Natural killer cell (primary cell): Measurements from ENCODE around the gene IL12RB2. TPM values are rescaled to one million over a fixed set of nuclear protein-coding genes. Genes with fewer than 3 reads are reported as not detected.
A peak's percentile ranks its signal among the peaks of the same experiment; 100 is the strongest.
"Not testable (repeated sequence)": the region's sequence is repeated elsewhere in the genome, so short reads cannot be mapped to it uniquely, and the experiment has no call there.

Experiments
- ATAC-seq, 3 donors: fragments of 150-1000 bp in 2 of 3; fragments of 200-7000 bp in 1 of 3; cut with Tn5 transposase; 1 replicate in 1 of 3; 2 replicates in 2 of 3; pipeline ENCODE4 v1.10.0; 2021; ENCODE audit warnings: mild to moderate bottlenecking in 2 of 3, moderate library complexity in 2 of 3
- DNase-seq, 2 donors: peaks; one replicate each; pipeline versions ENCODE4 v3.0.0 to v3.0.0-alpha.2; 2013 to 2021; ENCODE audit warnings: mixed read lengths in 1 of 2
- H3K27ac ChIP-seq: one replicate; pipeline ENCODE4 v1.5.1; 2013; ENCODE audit warnings: mild to moderate bottlenecking, low read length
- H3K27me3 ChIP-seq: one replicate; pipeline ENCODE4 v1.6.1; 2013; ENCODE audit warnings: low read length; ENCODE audit not compliant: control insufficient read depth, insufficient read depth
- H3K36me3 ChIP-seq: one replicate; pipeline ENCODE4 v1.6.1; 2013; ENCODE audit warnings: low read length; ENCODE audit not compliant: control insufficient read depth, insufficient read depth
- H3K4me1 ChIP-seq: one replicate; pipeline ENCODE4 v1.6.1; 2013; ENCODE audit warnings: low read length; ENCODE audit not compliant: control insufficient read depth, insufficient read depth
- H3K4me3 ChIP-seq: one replicate; pipeline ENCODE4 v1.5.1; 2013; ENCODE audit warnings: low read length
- H3K9me3 ChIP-seq: one replicate; pipeline ENCODE4 v1.6.1; 2013; ENCODE audit warnings: low read length; ENCODE audit not compliant: control insufficient read depth, insufficient read depth
- H3K27ac Mint-ChIP-seq, 2 donors: one replicate each; pipeline ENCODE4 v1.8.0; 2022; ENCODE audit warnings: mild to moderate bottlenecking in 2 of 2, mixed read lengths in 2 of 2, moderate library complexity in 1 of 2
- H3K27me3 Mint-ChIP-seq, 2 donors: one replicate each; pipeline ENCODE4 v1.8.0; 2022; ENCODE audit warnings: low read depth in 2 of 2, mixed read lengths in 2 of 2
- H3K36me3 Mint-ChIP-seq: one replicate; pipeline ENCODE4 v1.8.0; 2022; ENCODE audit warnings: mixed read lengths
- H3K4me1 Mint-ChIP-seq, 2 donors: one replicate each; pipeline ENCODE4 v1.8.0; 2022; ENCODE audit warnings: mixed read lengths in 2 of 2
- H3K4me3 Mint-ChIP-seq: one replicate; pipeline ENCODE4 v1.8.0; 2022; ENCODE audit warnings: mild to moderate bottlenecking, moderate library complexity, mixed read lengths
- H3K9me3 Mint-ChIP-seq, 2 donors: one replicate each; pipeline ENCODE4 v1.8.0; 2022; ENCODE audit warnings: mixed read lengths in 2 of 2
- WGBS: methylation state at CpG from one replicate; pipeline ENCODE4 v1.1.7; 2013; ENCODE audit warnings: missing lambda C conversion rate; ENCODE audit not compliant: insufficient coverage; 5-methylcytosine and 5-hydroxymethylcytosine counted together
- intact Hi-C: fragments of 100-400 bp; cut with micrococcal nuclease; formaldehyde crosslinking; loops from one replicate; pipeline ENCODE4 v1.14.2; 2022
- total RNA-seq, 4 donors: library from RNA; stranded (reverse); fragments of 120-200 nt in 1 of 4; gene quantifications; one replicate each; pipeline versions ENCODE4 v1.2.3 to v1.2.4, GENCODE V29; 2013 to 2022
- TF ChIP-seq, protein P1 (sequence below): fragments of 200-600 bp; IDR thresholded peaks from one replicate; pipeline ENCODE4 v1.8.0; 2022; ENCODE audit warnings: antibody characterized with exemption

The IL12RB2 gene
- total RNA-seq, 3 donors from 2014 or later (not counting 1 experiment from before 2014, with no cell fraction given), result 18.2 to 51.2 (median 24.8) TPM

DNA sequence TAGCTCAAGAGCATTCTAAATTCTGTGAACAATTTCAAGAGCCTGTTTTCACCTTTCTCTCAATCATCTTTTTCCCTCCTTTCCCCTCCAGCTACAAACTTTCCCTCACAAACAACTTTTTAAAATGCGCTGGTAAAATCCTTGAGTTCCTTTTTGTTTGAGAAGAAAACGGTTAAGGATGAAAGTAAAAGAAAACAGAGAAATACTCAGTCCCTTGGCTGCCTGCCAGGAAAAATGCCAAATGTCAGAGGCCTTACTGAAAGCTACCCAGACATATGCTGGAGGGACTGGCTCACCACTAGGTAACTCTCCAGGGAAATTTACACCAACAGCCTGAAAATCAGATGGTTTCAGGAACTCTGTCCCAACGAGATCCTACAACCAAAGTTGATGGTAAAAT is 133.5 kb downstream of the IL12RB2 start:
- no peaks in the 10 kb centered on the region for H3K4me1 ChIP-seq
- no peak overlapping the region for H3K4me3 ChIP-seq
- peaks cover 0 to 6% of the 10 kb centered on the region in 2 donors for H3K27me3 Mint-ChIP-seq
- ATAC-seq (no peak), DNase-seq (peak in 1 of 2 donors; percentile 22)
- H3K27ac ChIP-seq, result no peak overlapping the region
- no peaks in the 10 kb centered on the region for H3K27me3 ChIP-seq
- no peak overlapping the region for H3K27ac Mint-ChIP-seq
- TF ChIP-seq, protein P1, sequence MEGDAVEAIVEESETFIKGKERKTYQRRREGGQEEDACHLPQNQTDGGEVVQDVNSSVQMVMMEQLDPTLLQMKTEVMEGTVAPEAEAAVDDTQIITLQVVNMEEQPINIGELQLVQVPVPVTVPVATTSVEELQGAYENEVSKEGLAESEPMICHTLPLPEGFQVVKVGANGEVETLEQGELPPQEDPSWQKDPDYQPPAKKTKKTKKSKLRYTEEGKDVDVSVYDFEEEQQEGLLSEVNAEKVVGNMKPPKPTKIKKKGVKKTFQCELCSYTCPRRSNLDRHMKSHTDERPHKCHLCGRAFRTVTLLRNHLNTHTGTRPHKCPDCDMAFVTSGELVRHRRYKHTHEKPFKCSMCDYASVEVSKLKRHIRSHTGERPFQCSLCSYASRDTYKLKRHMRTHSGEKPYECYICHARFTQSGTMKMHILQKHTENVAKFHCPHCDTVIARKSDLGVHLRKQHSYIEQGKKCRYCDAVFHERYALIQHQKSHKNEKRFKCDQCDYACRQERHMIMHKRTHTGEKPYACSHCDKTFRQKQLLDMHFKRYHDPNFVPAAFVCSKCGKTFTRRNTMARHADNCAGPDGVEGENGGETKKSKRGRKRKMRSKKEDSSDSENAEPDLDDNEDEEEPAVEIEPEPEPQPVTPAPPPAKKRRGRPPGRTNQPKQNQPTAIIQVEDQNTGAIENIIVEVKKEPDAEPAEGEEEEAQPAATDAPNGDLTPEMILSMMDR, result no peak
- no peaks in the 10 kb centered on the region for H3K4me1 Mint-ChIP-seq
- no peak overlapping the region for H3K4me3 Mint-ChIP-seq
- no peaks in the 10 kb centered on the region for H3K9me3 Mint-ChIP-seq
- WGBS, result 29% methylated on average over 3 of the region's 3 CpGs
- no peaks in the 10 kb centered on the region for H3K36me3 Mint-ChIP-seq
- H3K36me3 ChIP-seq, result no peaks in the 10 kb centered on the region
- H3K9me3 ChIP-seq, result no peaks in the 10 kb centered on the region
- intact Hi-C loops, result no loop called here

DNA sequence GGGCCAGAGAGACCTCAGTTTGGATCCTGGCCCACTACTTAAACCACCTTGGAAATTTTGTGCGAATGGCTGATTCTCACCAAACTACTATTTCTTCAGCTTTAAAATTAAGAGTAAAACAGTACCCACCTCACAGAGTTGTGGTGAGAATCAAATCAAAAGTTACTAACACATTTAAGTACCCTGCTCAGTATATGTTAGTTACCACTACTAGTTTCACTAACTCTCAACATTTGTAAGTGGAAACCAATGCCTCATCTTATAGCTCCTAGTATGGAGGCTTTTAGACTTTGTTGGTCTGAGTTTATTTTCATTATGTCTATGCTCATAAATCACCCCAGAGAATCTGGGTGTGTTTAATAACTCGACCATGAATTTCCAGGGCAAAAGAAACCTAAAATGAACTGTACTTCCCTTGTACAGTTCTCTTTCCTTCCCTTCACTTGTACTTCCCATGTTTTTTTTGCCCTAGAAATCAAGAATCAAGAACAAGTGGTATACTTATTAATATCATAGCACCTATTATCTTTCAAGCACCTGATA is 134.1 kb downstream of the IL12RB2 start:
- Mint-ChIP-seq H3K4me1 (peaks cover 0 to 5% of the 10 kb centered on the region in 2 donors), H3K9me3 (no peaks in the 10 kb centered on the region), H3K27me3 (peaks cover 0 to 8% of the 10 kb centered on the region in 2 donors), H3K4me3 (no peak overlapping the region), H3K36me3 (no peaks in the 10 kb centered on the region), H3K27ac (no peak overlapping the region)
- no peak overlapping the region for H3K4me3 ChIP-seq
- 62% methylated on average over 2 of the region's 2 CpGs for WGBS
- no peaks in the 10 kb centered on the region for H3K27me3 ChIP-seq
- no peaks in the 10 kb centered on the region for H3K9me3 ChIP-seq
- ATAC-seq, result no peak
- H3K36me3 ChIP-seq, result no peaks in the 10 kb centered on the region
- TF ChIP-seq, protein P1, result no peak
- no peak for DNase-seq
- no peaks in the 10 kb centered on the region for H3K4me1 ChIP-seq
- intact Hi-C loops, result no loop called here
- no peak overlapping the region for H3K27ac ChIP-seq

DNA sequence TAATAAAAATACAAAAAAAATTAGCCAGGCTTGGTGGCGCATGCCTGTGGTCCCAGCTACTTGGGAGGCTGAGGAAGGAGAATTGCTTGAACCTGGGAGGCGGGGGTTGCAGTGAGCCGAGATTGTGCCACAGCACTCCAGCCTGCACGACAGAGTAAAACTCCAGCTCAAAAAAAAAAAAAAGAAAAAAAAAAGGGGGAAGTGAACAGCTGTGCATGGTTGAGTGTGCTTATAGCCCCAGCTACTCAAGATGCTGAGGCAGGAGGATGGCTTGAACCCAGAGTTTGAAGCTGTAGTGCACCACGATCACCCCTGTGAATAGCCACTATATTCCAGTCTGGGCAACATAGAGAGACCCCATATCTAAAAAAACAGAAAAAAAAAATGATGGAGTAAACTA is 138.3 kb downstream of the IL12RB2 start:
- H3K4me3 ChIP-seq, H3K27ac Mint-ChIP-seq, H3K36me3 Mint-ChIP-seq, intact Hi-C loops, H3K4me3 Mint-ChIP-seq, H3K9me3 Mint-ChIP-seq, H3K27me3 ChIP-seq, H3K4me1 Mint-ChIP-seq, H3K27me3 Mint-ChIP-seq, DNase-seq, H3K9me3 ChIP-seq, H3K36me3 ChIP-seq, H3K4me1 ChIP-seq, H3K27ac ChIP-seq: not testable (repeated sequence)
- WGBS, result 40% methylated on average over 4 of the region's 5 CpGs
- peak in 1 of 3 donors; percentile 37 for ATAC-seq

Other genes with a start within 250 kb of the IL12RB2 start
- gene C1orf141, start 172.9 kb upstream of the IL12RB2 start, total RNA-seq, result not detected
- gene IL23R, start 141.4 kb upstream of the IL12RB2 start, total RNA-seq, result under 1 TPM; 0.31 to 0.55 (median 0.34) TPM
- 100 to 1,000 TPM; 137 to 183 (median 149) TPM for gene SERBP1, start 122.5 kb downstream of the IL12RB2 start, total RNA-seq